ENCODE data around the gene TECPR1.

The TECPR1 gene

DNA sequence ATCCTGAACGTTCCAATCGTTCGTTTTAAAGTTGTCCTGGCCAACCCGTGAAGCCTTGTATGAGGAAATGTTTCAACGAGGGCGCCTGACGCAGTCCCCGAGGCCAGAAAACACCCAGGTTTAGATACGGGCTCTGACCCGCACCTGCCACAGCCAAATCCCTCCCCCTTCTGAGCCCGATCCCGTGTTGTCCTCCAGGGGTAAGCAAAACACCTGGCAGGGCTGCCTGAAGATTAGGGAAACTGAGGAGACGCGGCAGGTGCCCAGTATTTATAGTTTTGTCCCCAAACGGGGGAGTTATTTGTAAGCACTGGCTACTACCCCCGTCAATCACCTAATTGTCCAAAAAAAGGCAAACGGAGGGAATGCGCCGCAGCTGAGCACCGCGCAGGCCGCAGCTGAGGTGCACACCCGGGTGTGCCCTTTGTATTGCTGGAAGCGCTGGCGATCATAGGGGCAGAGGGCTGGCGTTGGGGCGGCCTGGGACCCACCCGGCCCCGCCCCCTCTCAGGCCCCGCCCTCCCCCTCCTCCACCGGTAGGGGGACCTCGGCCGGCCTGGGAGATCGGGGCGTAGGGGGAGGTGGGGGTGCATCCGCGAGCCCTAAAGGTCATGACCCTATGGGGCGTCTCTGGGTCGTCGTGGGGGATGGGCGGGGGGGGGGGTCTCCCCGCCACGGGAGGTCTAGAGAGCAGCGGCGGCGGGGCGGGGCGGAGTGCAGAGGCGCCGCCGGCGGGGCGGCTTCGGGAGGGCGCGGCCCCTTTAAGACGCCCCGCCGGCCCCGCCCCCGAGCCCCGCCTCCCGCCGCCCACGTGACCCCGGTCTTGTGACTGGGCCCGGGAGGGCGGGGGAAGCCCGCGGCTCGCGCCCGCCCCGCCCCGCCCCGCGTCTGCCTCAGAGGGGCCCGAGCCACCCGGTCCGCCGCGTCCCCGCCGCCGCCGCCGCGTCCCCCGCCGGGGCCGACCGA is 29.0 kb upstream of the TECPR1 start, which contains the start of gene BRI3:
Gene BRI3 (plus strand): TSS at position 896 of the 966 bp plus-strand sequence. CDS start 110 bp downstream, outside the sequence.
- TF ChIP-seq, protein P1, sequence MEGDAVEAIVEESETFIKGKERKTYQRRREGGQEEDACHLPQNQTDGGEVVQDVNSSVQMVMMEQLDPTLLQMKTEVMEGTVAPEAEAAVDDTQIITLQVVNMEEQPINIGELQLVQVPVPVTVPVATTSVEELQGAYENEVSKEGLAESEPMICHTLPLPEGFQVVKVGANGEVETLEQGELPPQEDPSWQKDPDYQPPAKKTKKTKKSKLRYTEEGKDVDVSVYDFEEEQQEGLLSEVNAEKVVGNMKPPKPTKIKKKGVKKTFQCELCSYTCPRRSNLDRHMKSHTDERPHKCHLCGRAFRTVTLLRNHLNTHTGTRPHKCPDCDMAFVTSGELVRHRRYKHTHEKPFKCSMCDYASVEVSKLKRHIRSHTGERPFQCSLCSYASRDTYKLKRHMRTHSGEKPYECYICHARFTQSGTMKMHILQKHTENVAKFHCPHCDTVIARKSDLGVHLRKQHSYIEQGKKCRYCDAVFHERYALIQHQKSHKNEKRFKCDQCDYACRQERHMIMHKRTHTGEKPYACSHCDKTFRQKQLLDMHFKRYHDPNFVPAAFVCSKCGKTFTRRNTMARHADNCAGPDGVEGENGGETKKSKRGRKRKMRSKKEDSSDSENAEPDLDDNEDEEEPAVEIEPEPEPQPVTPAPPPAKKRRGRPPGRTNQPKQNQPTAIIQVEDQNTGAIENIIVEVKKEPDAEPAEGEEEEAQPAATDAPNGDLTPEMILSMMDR (IDR thresholded peaks at IDR 0.05; ENCODE audit: low read length), result no peak
- TF ChIP-seq EZH2 (IDR thresholded peaks at IDR 0.05; ENCODE audit: borderline replicate concordance, low read length), result no peak
- H3K27ac ChIP-seq (ENCODE audit: low read depth, low read length, poor library complexity, severe bottlenecking), result no peak within 1 kb of the TSS
- H3K9ac ChIP-seq (ENCODE audit: low read length), result peak within 1 kb of the TSS; percentile 76
- no peaks in the 10 kb centered on the region for H3K79me2 ChIP-seq (ENCODE audit: insufficient read depth, low read length)
- H2AFZ ChIP-seq (ENCODE audit: low read length), result peak within 1 kb of the TSS; percentile 76; the same call in 1 of the 2 replicates
- peaks cover 20% of the 10 kb centered on the region for H3K4me1 ChIP-seq (ENCODE audit: insufficient read depth, low read length, severe bottlenecking)
- no peaks in the 10 kb centered on the region for H3K9me2 ChIP-seq (ENCODE audit: low read depth, low read length)
- peak within 1 kb of the TSS; percentile 79 for H3K4me3 ChIP-seq (ENCODE audit: low read depth, low read length, poor library complexity, severe bottlenecking)
- peak within 1 kb of the TSS; percentile 96 for H3K4me2 ChIP-seq (ENCODE audit: low read length)
- no peaks in the 10 kb centered on the region for H3K27me3 ChIP-seq (ENCODE audit: insufficient read depth, low read length)
- H3K9me3 ChIP-seq (ENCODE audit: low read length), result no peaks in the 10 kb centered on the region
- H3F3A ChIP-seq (ENCODE audit: insufficient read depth, low read length), result no peaks in the 10 kb centered on the region
- H3K36me3 ChIP-seq (ENCODE audit: insufficient read depth, low read length), result peaks cover 6% of the 10 kb centered on the region; the same call in 1 of the 2 replicates
- H4K20me1 ChIP-seq (ENCODE audit: insufficient read depth, low read length), result no peaks in the 10 kb centered on the region

DNA sequence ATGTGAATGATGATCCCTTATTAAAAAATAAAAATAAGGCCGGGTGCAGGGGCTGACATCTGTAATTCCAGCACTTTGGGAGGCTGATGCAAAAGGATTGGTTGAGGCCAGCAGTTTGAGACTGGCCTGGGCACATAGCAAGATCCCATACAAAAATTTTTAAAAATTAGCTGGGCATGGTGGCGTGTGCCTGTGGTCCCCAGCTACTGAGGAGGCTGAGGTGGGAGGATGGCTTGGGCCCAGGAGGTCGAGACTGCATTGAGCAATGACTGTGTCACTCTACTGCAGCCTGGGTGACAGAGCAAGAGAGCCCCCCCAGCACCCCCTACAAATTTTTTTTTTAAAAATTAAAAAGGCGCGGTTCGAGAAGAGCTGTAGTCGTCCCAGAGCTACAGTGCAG is 28.3 kb upstream of the TECPR1 start:
- Histone ChIP-seq H4K20me1 (ENCODE audit: insufficient read depth, low read length) (no peaks in the 10 kb centered on the region), H3K9me2 (ENCODE audit: low read depth, low read length) (no peaks in the 10 kb centered on the region), H3K4me3 (ENCODE audit: low read depth, low read length, poor library complexity, severe bottlenecking) (peak overlapping the region; percentile 65), H3K79me2 (ENCODE audit: insufficient read depth, low read length) (no peaks in the 10 kb centered on the region), H3F3A (ENCODE audit: insufficient read depth, low read length) (no peaks in the 10 kb centered on the region), H3K36me3 (ENCODE audit: insufficient read depth, low read length) (peaks cover 6% of the 10 kb centered on the region; the same call in 1 of the 2 replicates), H3K9me3 (ENCODE audit: low read length) (no peaks in the 10 kb centered on the region), H3K27ac (ENCODE audit: low read depth, low read length, poor library complexity, severe bottlenecking) (no peak overlapping the region), H3K9ac (ENCODE audit: low read length) (no peak overlapping the region; the same call in 1 of the 2 replicates), H2AFZ (ENCODE audit: low read length) (no peak overlapping the region), H3K27me3 (ENCODE audit: insufficient read depth, low read length) (no peaks in the 10 kb centered on the region), H3K4me1 (ENCODE audit: insufficient read depth, low read length, severe bottlenecking) (peaks cover 20% of the 10 kb centered on the region), H3K4me2 (ENCODE audit: low read length) (peak overlapping the region; percentile 96)
- TF ChIP-seq, protein P1 (IDR thresholded peaks at IDR 0.05; ENCODE audit: low read length), result no peak
- TF ChIP-seq EZH2 (IDR thresholded peaks at IDR 0.05; ENCODE audit: borderline replicate concordance, low read length), result no peak

DNA sequence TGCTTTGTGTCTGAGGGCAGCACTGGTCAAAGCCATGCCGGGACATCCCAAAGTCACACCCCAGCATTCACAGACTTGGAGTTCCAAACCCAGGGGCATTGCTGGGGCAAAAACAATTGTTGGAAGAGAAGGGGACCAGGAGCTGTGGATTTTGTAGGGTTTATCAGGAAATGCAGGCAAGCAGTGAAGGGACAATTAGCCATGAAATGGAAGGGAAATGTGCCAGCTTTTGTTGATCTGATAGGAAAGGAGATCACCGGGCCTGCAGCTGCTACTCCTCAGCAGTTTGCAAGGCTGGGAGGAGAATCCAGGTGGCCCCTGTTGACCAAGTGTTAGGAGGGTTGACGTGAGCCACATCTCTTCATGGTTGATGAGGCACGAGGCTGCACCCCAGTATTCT is 26.9 kb upstream of the TECPR1 start:
- no peaks in the 10 kb centered on the region for H3K79me2 ChIP-seq (ENCODE audit: insufficient read depth, low read length)
- peaks cover 6% of the 10 kb centered on the region; the same call in 1 of the 2 replicates for H3K36me3 ChIP-seq (ENCODE audit: insufficient read depth, low read length)
- H3K9ac ChIP-seq (ENCODE audit: low read length), result no peak overlapping the region
- H3K4me2 ChIP-seq (ENCODE audit: low read length), result no peak overlapping the region
- peaks cover 20% of the 10 kb centered on the region for H3K4me1 ChIP-seq (ENCODE audit: insufficient read depth, low read length, severe bottlenecking)
- no peaks in the 10 kb centered on the region for H3K9me2 ChIP-seq (ENCODE audit: low read depth, low read length)
- no peaks in the 10 kb centered on the region for H3F3A ChIP-seq (ENCODE audit: insufficient read depth, low read length)
- H3K27me3 ChIP-seq (ENCODE audit: insufficient read depth, low read length), result no peaks in the 10 kb centered on the region
- no peaks in the 10 kb centered on the region for H4K20me1 ChIP-seq (ENCODE audit: insufficient read depth, low read length)
- no peak overlapping the region for H3K4me3 ChIP-seq (ENCODE audit: low read depth, low read length, poor library complexity, severe bottlenecking)
- H3K27ac ChIP-seq (ENCODE audit: low read depth, low read length, poor library complexity, severe bottlenecking), result no peak overlapping the region
- no peaks in the 10 kb centered on the region for H3K9me3 ChIP-seq (ENCODE audit: low read length)
- no peak overlapping the region for H2AFZ ChIP-seq (ENCODE audit: low read length)
- no peak for TF ChIP-seq EZH2 (IDR thresholded peaks at IDR 0.05; ENCODE audit: borderline replicate concordance, low read length)
- TF ChIP-seq, protein P1 (IDR thresholded peaks at IDR 0.05; ENCODE audit: low read length), result no peak
